Measurements from ENCODE around the gene RFC5. TPM values are rescaled to one million over a fixed set of nuclear protein-coding genes. Genes with fewer than 3 reads are reported as not detected.

Gene RFC5
- total and polyA plus RNA-seq, 4 donors: 5.4 to 26.4 (median 6.7) TPM

DNA sequence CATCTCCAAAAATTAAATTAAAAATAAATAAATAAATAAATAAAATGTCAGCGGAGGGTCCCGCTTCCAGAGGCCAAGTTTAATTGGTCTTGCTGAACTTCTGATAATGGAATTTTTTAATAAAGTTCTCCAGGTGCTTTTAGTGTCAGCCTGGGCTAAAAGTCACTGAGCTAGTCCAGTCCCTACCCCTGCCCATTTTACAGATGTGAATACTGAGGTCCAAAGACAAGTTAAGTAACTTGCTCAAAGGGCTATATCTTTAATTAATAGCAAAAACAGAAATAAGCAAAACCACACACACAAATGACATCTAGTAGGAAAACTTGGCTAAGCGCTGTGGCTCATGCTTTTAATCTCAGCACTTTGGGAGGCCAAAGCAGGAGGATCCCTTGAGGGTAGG lies 5.6 kb upstream of the RFC5 start (continued):
- no peak for TF ChIP-seq HNF4G (IDR thresholded peaks at IDR 0.05)
- no peak for TF ChIP-seq GABPA (IDR thresholded peaks at IDR 0.05 in 1 of 2, conservative IDR thresholded peaks at IDR 0.05 in 1 of 2)

DNA sequence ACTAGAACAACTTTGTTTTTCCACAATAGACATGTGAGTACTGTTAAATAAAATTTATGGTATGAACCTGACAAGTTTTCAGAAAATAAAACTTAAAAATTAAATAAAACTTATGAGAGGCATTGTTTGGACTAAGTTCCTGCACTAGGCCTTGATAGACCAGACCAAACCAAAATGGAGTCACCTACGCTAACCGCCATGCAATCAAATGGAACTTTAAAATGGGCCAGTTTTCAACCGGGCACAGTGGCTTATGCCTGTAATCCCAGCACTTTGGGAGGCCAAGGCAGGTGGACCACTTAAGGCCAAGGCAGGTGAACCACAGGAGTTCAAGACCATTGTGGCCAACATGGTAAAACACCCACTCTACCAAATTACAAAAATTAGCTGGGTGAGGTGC lies 5.1 kb upstream of the RFC5 start:
- Histone ChIP-seq H3K36me3 (ENCODE audit: control insufficient read depth in 4 of 4, insufficient read depth in 3 of 4, low read depth in 1 of 4, low read length in 3 of 4) (no peaks in the 10 kb centered on the region), H3K9me3 (ENCODE audit: control insufficient read depth in 4 of 4, low read length in 3 of 4) (no peaks in the 10 kb centered on the region), H3K4me1 (ENCODE audit: control insufficient read depth in 4 of 4, insufficient read depth in 4 of 4, low read length in 3 of 4) (peaks cover 3 to 10% (median 7%) of the 10 kb centered on the region in 4 donors), H3K4me3 (ENCODE audit: low read depth in 1 of 3, low read length in 3 of 3) (no peak overlapping the region), H3K27me3 (ENCODE audit: control insufficient read depth in 4 of 4, insufficient read depth in 4 of 4, low read length in 3 of 4) (no peaks in the 10 kb centered on the region), H3K9ac (ENCODE audit: low read depth in 1 of 2, low read length in 2 of 2) (no peak overlapping the region), H3K27ac (ENCODE audit: low read depth in 1 of 2, low read length in 2 of 2) (no peak overlapping the region)
- 99% methylated on average over 3 of the region's 3 CpGs for WGBS
- no peak for TF ChIP-seq FOXA2 (IDR thresholded peaks at IDR 0.05)
- TF ChIP-seq, protein P1, sequence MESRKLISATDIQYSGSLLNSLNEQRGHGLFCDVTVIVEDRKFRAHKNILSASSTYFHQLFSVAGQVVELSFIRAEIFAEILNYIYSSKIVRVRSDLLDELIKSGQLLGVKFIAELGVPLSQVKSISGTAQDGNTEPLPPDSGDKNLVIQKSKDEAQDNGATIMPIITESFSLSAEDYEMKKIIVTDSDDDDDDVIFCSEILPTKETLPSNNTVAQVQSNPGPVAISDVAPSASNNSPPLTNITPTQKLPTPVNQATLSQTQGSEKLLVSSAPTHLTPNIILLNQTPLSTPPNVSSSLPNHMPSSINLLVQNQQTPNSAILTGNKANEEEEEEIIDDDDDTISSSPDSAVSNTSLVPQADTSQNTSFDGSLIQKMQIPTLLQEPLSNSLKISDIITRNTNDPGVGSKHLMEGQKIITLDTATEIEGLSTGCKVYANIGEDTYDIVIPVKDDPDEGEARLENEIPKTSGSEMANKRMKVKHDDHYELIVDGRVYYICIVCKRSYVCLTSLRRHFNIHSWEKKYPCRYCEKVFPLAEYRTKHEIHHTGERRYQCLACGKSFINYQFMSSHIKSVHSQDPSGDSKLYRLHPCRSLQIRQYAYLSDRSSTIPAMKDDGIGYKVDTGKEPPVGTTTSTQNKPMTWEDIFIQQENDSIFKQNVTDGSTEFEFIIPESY (IDR thresholded peaks at IDR 0.05): no peak
- TF ChIP-seq JUND (IDR thresholded peaks at IDR 0.05): no peak
- TF ChIP-seq RXRA (IDR thresholded peaks at IDR 0.05): no peak
- TF ChIP-seq, protein P2, sequence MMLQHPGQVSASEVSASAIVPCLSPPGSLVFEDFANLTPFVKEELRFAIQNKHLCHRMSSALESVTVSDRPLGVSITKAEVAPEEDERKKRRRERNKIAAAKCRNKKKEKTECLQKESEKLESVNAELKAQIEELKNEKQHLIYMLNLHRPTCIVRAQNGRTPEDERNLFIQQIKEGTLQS (IDR thresholded peaks at IDR 0.05): no peak
- TF ChIP-seq, protein P3, sequence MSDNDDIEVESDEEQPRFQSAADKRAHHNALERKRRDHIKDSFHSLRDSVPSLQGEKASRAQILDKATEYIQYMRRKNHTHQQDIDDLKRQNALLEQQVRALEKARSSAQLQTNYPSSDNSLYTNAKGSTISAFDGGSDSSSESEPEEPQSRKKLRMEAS (IDR thresholded peaks at IDR 0.05): no peak
- TF ChIP-seq FOXA1 (IDR thresholded peaks at IDR 0.05): no peak
- TF ChIP-seq NR2F2 (IDR thresholded peaks at IDR 0.05): no peak
- TF ChIP-seq GABPA (IDR thresholded peaks at IDR 0.05 in 1 of 2, conservative IDR thresholded peaks at IDR 0.05 in 1 of 2): no peak
- TF ChIP-seq, protein P4, sequence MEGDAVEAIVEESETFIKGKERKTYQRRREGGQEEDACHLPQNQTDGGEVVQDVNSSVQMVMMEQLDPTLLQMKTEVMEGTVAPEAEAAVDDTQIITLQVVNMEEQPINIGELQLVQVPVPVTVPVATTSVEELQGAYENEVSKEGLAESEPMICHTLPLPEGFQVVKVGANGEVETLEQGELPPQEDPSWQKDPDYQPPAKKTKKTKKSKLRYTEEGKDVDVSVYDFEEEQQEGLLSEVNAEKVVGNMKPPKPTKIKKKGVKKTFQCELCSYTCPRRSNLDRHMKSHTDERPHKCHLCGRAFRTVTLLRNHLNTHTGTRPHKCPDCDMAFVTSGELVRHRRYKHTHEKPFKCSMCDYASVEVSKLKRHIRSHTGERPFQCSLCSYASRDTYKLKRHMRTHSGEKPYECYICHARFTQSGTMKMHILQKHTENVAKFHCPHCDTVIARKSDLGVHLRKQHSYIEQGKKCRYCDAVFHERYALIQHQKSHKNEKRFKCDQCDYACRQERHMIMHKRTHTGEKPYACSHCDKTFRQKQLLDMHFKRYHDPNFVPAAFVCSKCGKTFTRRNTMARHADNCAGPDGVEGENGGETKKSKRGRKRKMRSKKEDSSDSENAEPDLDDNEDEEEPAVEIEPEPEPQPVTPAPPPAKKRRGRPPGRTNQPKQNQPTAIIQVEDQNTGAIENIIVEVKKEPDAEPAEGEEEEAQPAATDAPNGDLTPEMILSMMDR (IDR thresholded peaks at IDR 0.05; ENCODE audit: low read depth, low read length, missing input control): no peak
- TF ChIP-seq EGR1 (IDR thresholded peaks at IDR 0.05; ENCODE audit: low read depth in 2 of 2): no peak
- DNase-seq (ENCODE audit: low spot score): no peak

DNA sequence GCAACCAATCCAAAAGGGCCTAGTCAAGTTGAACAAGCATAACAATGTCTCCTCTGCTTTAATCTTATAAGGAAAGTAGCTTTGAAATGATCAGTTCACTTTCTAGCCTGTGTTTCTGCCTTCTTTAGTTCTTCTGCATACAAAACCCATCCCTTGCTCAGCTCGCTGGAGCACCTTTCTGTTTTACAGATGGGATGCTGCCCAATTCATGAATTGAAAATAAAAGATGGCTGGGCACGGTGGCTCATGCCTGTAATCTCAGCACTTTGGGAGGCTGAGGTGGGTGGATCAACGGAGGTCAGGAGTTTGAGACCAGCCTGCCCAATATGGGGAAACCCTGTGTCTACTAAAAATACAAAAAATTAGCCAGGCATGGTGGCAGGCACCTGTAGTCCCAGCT lies 4.5 kb upstream of the RFC5 start:
- Histone ChIP-seq H3K27me3 (ENCODE audit: control insufficient read depth in 4 of 4, insufficient read depth in 4 of 4, low read length in 3 of 4) (no peaks in the 10 kb centered on the region), H3K9me3 (ENCODE audit: control insufficient read depth in 4 of 4, low read length in 3 of 4) (no peaks in the 10 kb centered on the region), H3K4me1 (ENCODE audit: control insufficient read depth in 4 of 4, insufficient read depth in 4 of 4, low read length in 3 of 4) (peaks cover 5 to 11% (median 8%) of the 10 kb centered on the region in 4 donors), H3K27ac (ENCODE audit: low read depth in 1 of 2, low read length in 2 of 2) (no peak overlapping the region), H3K4me3 (ENCODE audit: low read depth in 1 of 3, low read length in 3 of 3) (no peak overlapping the region), H3K36me3 (ENCODE audit: control insufficient read depth in 4 of 4, insufficient read depth in 3 of 4, low read depth in 1 of 4, low read length in 3 of 4) (no peaks in the 10 kb centered on the region), H3K9ac (ENCODE audit: low read depth in 1 of 2, low read length in 2 of 2) (no peak overlapping the region)
- TF ChIP-seq, protein P1 (IDR thresholded peaks at IDR 0.05): no peak
- TF ChIP-seq NR2F2 (IDR thresholded peaks at IDR 0.05) (no peak), FOXA1 (IDR thresholded peaks at IDR 0.05) (no peak), JUND (IDR thresholded peaks at IDR 0.05) (no peak), RAD21 (IDR thresholded peaks at IDR 0.05) (no peak), HNF4A (conservative IDR thresholded peaks at IDR 0.05) (no peak), RXRA (IDR thresholded peaks at IDR 0.05) (no peak), TAF1 (conservative IDR thresholded peaks at IDR 0.05) (no peak)
- TF ChIP-seq, protein P3 (IDR thresholded peaks at IDR 0.05): no peak
- TF ChIP-seq, protein P2 (IDR thresholded peaks at IDR 0.05): no peak
- TF ChIP-seq, protein P5, sequence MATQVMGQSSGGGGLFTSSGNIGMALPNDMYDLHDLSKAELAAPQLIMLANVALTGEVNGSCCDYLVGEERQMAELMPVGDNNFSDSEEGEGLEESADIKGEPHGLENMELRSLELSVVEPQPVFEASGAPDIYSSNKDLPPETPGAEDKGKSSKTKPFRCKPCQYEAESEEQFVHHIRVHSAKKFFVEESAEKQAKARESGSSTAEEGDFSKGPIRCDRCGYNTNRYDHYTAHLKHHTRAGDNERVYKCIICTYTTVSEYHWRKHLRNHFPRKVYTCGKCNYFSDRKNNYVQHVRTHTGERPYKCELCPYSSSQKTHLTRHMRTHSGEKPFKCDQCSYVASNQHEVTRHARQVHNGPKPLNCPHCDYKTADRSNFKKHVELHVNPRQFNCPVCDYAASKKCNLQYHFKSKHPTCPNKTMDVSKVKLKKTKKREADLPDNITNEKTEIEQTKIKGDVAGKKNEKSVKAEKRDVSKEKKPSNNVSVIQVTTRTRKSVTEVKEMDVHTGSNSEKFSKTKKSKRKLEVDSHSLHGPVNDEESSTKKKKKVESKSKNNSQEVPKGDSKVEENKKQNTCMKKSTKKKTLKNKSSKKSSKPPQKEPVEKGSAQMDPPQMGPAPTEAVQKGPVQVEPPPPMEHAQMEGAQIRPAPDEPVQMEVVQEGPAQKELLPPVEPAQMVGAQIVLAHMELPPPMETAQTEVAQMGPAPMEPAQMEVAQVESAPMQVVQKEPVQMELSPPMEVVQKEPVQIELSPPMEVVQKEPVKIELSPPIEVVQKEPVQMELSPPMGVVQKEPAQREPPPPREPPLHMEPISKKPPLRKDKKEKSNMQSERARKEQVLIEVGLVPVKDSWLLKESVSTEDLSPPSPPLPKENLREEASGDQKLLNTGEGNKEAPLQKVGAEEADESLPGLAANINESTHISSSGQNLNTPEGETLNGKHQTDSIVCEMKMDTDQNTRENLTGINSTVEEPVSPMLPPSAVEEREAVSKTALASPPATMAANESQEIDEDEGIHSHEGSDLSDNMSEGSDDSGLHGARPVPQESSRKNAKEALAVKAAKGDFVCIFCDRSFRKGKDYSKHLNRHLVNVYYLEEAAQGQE (IDR thresholded peaks at IDR 0.05): no peak
- DNase-seq (ENCODE audit: low spot score): no peak
- WGBS: 92% methylated on average over 3 of the region's 3 CpGs
